ENCODE data around the gene STX3. TPM values are rescaled to one million over a fixed set of nuclear protein-coding genes. Genes with fewer than 3 reads are reported as not detected.

STX3 gene
- total and polyA plus RNA-seq, 2 experiments from 2014 or later, result 19.0 to 65.5 TPM

DNA sequence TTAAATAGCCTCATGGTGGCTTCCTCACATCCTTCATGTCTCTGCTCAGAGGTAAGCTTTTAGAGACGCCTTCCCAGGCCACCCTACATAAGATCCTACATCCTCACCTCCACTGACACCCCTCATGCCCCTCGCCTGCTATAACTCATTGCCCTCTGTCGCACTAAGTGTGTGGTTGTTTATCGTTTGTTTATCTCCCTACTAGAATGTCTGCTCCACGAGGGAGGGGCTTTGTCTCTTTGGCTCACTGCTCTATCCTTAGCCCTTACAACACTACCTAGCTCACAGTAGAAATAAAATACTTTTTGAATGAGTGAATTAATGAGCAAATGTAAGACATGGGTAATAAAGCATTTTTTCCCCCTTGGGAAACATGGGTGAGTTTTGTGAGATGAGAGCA is 91.4 kb downstream of the STX3 start:
- Histone ChIP-seq H3K27ac (ENCODE audit: low read depth) (no peak overlapping the region), H3K27me3 (ENCODE audit: insufficient read depth) (no peaks in the 10 kb centered on the region), H3K4me2 (peak overlapping the region; percentile 60; the same call in 1 of the 2 replicates), H4K20me1 (replicated peaks; ENCODE audit: insufficient read depth) (no peaks in the 10 kb centered on the region), H3K79me2 (replicated peaks; ENCODE audit: insufficient read depth) (no peaks in the 10 kb centered on the region), H3K4me3 (no peak overlapping the region), H2AFZ (0 out of 2 replicates have a peak overlapping the region, but pooled peaks have one; percentile 13), H3K4me1 (ENCODE audit: insufficient read depth) (peaks cover 15% of the 10 kb centered on the region), H3K36me3 (ENCODE audit: insufficient read depth) (no peaks in the 10 kb centered on the region), H3F3A (replicated peaks; ENCODE audit: low read depth) (no peaks in the 10 kb centered on the region), H3K9me2 (ENCODE audit: insufficient read depth) (no peaks in the 10 kb centered on the region)
- no peaks in the 10 kb centered on the region for H3K36me3 Mint-ChIP-seq (ENCODE audit: low read depth)
- no peaks in the 10 kb centered on the region for H3K9me3 Mint-ChIP-seq
- peaks cover 6% of the 10 kb centered on the region for H3K4me1 Mint-ChIP-seq
- no peak for DNase-seq (ENCODE audit: low spot score)
- peaks cover 2% of the 10 kb centered on the region for H3K27me3 Mint-ChIP-seq (ENCODE audit: insufficient read depth, low read depth, poor library complexity)
- no peak for TF ChIP-seq POLR2AphosphoS5 (IDR thresholded peaks at IDR 0.05; ENCODE audit: low read depth)
- no peak for TF ChIP-seq NANOG (IDR thresholded peaks at IDR 0.05; ENCODE audit: borderline replicate concordance)
- TF ChIP-seq EZH2phosphoT487 (IDR thresholded peaks at IDR 0.05; ENCODE audit: unreplicated experiment), result no peak
- TF ChIP-seq CREB1 (CRISPR knock-in tag; IDR thresholded peaks at IDR 0.05; ENCODE audit: low read depth), result no peak
- TF ChIP-seq ZNF331 (CRISPR knock-in tag; IDR thresholded peaks at IDR 0.05; ENCODE audit: low read depth), result no peak
- TF ChIP-seq ZNF462 (CRISPR knock-in tag; IDR thresholded peaks at IDR 0.05), result no peak
- TF ChIP-seq, protein P1, sequence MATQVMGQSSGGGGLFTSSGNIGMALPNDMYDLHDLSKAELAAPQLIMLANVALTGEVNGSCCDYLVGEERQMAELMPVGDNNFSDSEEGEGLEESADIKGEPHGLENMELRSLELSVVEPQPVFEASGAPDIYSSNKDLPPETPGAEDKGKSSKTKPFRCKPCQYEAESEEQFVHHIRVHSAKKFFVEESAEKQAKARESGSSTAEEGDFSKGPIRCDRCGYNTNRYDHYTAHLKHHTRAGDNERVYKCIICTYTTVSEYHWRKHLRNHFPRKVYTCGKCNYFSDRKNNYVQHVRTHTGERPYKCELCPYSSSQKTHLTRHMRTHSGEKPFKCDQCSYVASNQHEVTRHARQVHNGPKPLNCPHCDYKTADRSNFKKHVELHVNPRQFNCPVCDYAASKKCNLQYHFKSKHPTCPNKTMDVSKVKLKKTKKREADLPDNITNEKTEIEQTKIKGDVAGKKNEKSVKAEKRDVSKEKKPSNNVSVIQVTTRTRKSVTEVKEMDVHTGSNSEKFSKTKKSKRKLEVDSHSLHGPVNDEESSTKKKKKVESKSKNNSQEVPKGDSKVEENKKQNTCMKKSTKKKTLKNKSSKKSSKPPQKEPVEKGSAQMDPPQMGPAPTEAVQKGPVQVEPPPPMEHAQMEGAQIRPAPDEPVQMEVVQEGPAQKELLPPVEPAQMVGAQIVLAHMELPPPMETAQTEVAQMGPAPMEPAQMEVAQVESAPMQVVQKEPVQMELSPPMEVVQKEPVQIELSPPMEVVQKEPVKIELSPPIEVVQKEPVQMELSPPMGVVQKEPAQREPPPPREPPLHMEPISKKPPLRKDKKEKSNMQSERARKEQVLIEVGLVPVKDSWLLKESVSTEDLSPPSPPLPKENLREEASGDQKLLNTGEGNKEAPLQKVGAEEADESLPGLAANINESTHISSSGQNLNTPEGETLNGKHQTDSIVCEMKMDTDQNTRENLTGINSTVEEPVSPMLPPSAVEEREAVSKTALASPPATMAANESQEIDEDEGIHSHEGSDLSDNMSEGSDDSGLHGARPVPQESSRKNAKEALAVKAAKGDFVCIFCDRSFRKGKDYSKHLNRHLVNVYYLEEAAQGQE (IDR thresholded peaks at IDR 0.05; ENCODE audit: unreplicated experiment), result no peak
- TF ChIP-seq JUNB (IDR thresholded peaks at IDR 0.05; ENCODE audit: unreplicated experiment), result no peak
- ATAC-seq, result no peak
- H3K27ac Mint-ChIP-seq, result 0 out of 2 replicates have a peak overlapping the region, but pooled peaks have one; percentile 39
- no peak overlapping the region for H3K4me3 Mint-ChIP-seq
